Right ventricle myocardium inferior (tissue), 1 donor: Measurements from ENCODE around the gene CDH6. TPM values are rescaled to one million over a fixed set of nuclear protein-coding genes. Genes with fewer than 3 reads are reported as not detected.

Experiments used
- ATAC-seq: fragments of 200-7000 bp; cut with Tn5 transposase; one replicate; pipeline ENCODE4 v1.9.1; 2020; ENCODE audit warnings: mild to moderate bottlenecking, moderate library complexity
- DNase-seq: peaks from one replicate; pipeline ENCODE4 v3.0.0; 2021; ENCODE audit errors: missing footprints
- intact Hi-C: fragments of 100-400 bp; cut with DNase I; formaldehyde crosslinking; loops from one replicate; pipeline ENCODE4 v1.11.0; 2022
- total RNA-seq: library from RNA; stranded (reverse); fragmentation: NEBNext Ultra II Directional; extraction: Animal tissue kit (Norgen Biotek cat#: 25700); gene quantifications from one replicate; pipeline ENCODE4 v1.2.1, GENCODE V29; 2021
- donor health status: DM: no; HTN: yes; CAD: no; lungs with severe emphysema.

Gene CDH6
- total RNA-seq, 1 donor from 2014 or later: 3.3 TPM

GRCh38 chr5:31287985-31288384, 94.5 kb downstream of the CDH6 start:
- DNase-seq: no peak
- ATAC-seq: no peak
- intact Hi-C loops: no loop called here

- intact Hi-C loops: no loop called here
- no peak for DNase-seq
- ATAC-seq: no peak
These were observed 95.9 kb downstream of the CDH6 start for GRCh38 chr5:31289429-31289828.

GRCh38 chr5:31291323-31291854, 97.9 kb downstream of the CDH6 start:
- ATAC-seq: no peak
- no peak for DNase-seq
- intact Hi-C loops: no loop called here

GRCh38 chr5:31300501-31300900, 107.0 kb downstream of the CDH6 start:
- no peak for ATAC-seq
- no peak for DNase-seq
- intact Hi-C loops: no loop called here

- DNase-seq (no peak), ATAC-seq (no peak)
- intact Hi-C loops: no loop called here
These were observed 108.3 kb downstream of the CDH6 start for GRCh38 chr5:31301833-31302232.

- ATAC-seq (no peak), DNase-seq (no peak)
- intact Hi-C loops: no loop called here
These were observed 110.2 kb downstream of the CDH6 start for GRCh38 chr5:31303688-31304087.

GRCh38 chr5:31317665-31318064, 124.2 kb downstream of the CDH6 start:
- DNase-seq (no peak), ATAC-seq (no peak)
- intact Hi-C loops: no loop called here

GRCh38 chr5:31319335-31319734, 125.8 kb downstream of the CDH6 start:
- intact Hi-C loops: no loop called here
- no peak for DNase-seq
- ATAC-seq: no peak

GRCh38 chr5:31322946-31323345, 129.5 kb downstream of the CDH6 start:
- DNase-seq (no peak), ATAC-seq (no peak)
- intact Hi-C loops: no loop called here

- DNase-seq (no peak), ATAC-seq (no peak)
- intact Hi-C loops: no loop called here
These were observed 131.4 kb downstream of the CDH6 start for GRCh38 chr5:31324842-31325241.

- DNase-seq (no peak), ATAC-seq (no peak)
- intact Hi-C loops: no loop called here
These were observed 134.7 kb downstream of the CDH6 start for GRCh38 chr5:31328040-31328733.

GRCh38 chr5:31329715-31330114, 136.2 kb downstream of the CDH6 start:
- no peak for ATAC-seq
- intact Hi-C loops: no loop called here
- no peak for DNase-seq

GRCh38 chr5:31332160-31332559, 138.7 kb downstream of the CDH6 start:
- intact Hi-C loops: no loop called here
- no peak for DNase-seq
- no peak for ATAC-seq

- intact Hi-C loops: no loop called here
- no peak for ATAC-seq
- DNase-seq: no peak
These were observed 140.0 kb downstream of the CDH6 start for GRCh38 chr5:31333475-31333874.

GRCh38 chr5:31334061-31334860, 140.8 kb downstream of the CDH6 start:
- ATAC-seq (no peak), DNase-seq (no peak)
- intact Hi-C loops: no loop called here

- ATAC-seq: no peak
- no peak for DNase-seq
- intact Hi-C loops: no loop called here
These were observed 142.0 kb downstream of the CDH6 start for GRCh38 chr5:31335456-31335855.

GRCh38 chr5:31343946-31344345, 150.5 kb downstream of the CDH6 start:
- intact Hi-C loops: no loop called here
- no peak for ATAC-seq

GRCh38 chr5:31346896-31347551, 153.5 kb downstream of the CDH6 start:
- intact Hi-C loops: no loop called here
- DNase-seq: no peak
- ATAC-seq: no peak

More at GRCh38 chr5:31343946-31344345, 150.5 kb downstream of the CDH6 start:
- no peak for DNase-seq

GRCh38 chr5:31347552-31347905, 154.0 kb downstream of the CDH6 start:
- ATAC-seq (no peak), DNase-seq (no peak)
- intact Hi-C loops: no loop called here

- intact Hi-C loops: no loop called here
- DNase-seq (no peak), ATAC-seq (no peak)
These were observed 156.9 kb downstream of the CDH6 start for GRCh38 chr5:31350395-31350794.
